Gastrocnemius medialis (tissue), 4 donors: ENCODE measurements around the gene TMEM39A.

Experiments used
- POLR2A ChIP-seq, 2 donors: fragments of 450-650 bp; IDR thresholded peaks; one replicate each; pipeline ENCODE4 v1.6.1; 2017; ENCODE audit warnings: antibody characterized with exemption in 2 of 2, mild to moderate bottlenecking in 2 of 2, moderate library complexity in 2 of 2
- TF ChIP-seq, protein P1 (sequence below), 5 experiments: fragments of 450-650 bp in 3 of 5; fragments of 200-600 bp in 2 of 5; sonication (generic) in 2 of 5; IDR thresholded peaks in 4 of 5; conservative IDR thresholded peaks in 1 of 5; 1 replicate in 4 of 5; 2 replicates in 1 of 5; pipeline ENCODE4 v1.5.1; 2016 to 2019; ENCODE audit warnings: antibody characterized with exemption in 5 of 5, mild to moderate bottlenecking in 3 of 5, moderate library complexity in 3 of 5

DNA sequence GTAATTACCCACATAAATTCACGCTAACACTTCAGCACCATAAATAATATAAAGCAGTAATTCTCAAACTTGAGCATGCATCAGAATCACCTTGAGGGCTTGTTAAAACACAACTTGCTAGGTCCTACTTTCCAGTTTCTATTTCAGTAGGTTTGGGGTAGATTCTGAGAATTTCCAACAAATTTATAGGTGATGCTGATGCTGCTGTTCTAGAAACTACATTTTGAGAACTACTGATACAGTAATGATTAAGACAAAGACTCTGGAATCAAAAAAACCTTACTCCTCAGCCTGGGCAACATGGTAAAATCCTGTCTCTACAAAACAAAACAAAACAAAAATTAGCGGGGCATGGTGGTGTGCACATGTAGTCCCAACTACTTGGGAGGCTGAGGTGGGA, 18.8 kb downstream of the TMEM39A start:
- TF ChIP-seq, protein P1, sequence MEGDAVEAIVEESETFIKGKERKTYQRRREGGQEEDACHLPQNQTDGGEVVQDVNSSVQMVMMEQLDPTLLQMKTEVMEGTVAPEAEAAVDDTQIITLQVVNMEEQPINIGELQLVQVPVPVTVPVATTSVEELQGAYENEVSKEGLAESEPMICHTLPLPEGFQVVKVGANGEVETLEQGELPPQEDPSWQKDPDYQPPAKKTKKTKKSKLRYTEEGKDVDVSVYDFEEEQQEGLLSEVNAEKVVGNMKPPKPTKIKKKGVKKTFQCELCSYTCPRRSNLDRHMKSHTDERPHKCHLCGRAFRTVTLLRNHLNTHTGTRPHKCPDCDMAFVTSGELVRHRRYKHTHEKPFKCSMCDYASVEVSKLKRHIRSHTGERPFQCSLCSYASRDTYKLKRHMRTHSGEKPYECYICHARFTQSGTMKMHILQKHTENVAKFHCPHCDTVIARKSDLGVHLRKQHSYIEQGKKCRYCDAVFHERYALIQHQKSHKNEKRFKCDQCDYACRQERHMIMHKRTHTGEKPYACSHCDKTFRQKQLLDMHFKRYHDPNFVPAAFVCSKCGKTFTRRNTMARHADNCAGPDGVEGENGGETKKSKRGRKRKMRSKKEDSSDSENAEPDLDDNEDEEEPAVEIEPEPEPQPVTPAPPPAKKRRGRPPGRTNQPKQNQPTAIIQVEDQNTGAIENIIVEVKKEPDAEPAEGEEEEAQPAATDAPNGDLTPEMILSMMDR (IDR thresholded peaks at IDR 0.05 in 4 of 5, conservative IDR thresholded peaks at IDR 0.05 in 1 of 5) = no peak
- no peak for TF ChIP-seq POLR2A (IDR thresholded peaks at IDR 0.05)
